GM18867 (cell line): ENCODE data around the gene MVB12A.
A peak's percentile ranks its signal among the peaks of the same experiment; 100 is the strongest.

Experiments
- ATAC-seq: cut with Tn5 transposase; IDR thresholded peaks from one replicate; pipeline ENCODE4 v1.9.1; 2021; ENCODE audit warnings: mild to moderate bottlenecking, moderate library complexity; ENCODE audit not compliant: unreplicated experiment

Gene MVB12A

GRCh38 chr19:17470068-17470841, 50.4 kb downstream of the MVB12A start, which contains the start of gene SLC27A1:
SLC27A1 (plus strand) TSS chr19:17470524; CDS start chr19:17470541, 17 bp downstream.
- peak; percentile 73 for ATAC-seq

GRCh38 chr19:17471410-17472125, 51.7 kb downstream of the MVB12A start:
- ATAC-seq, result no peak

- ATAC-seq, result no peak
Measured at GRCh38 chr19:17473041-17473440, 53.2 kb downstream of the MVB12A start.
